ENCODE data around the gene NUDT16L1.

Gene NUDT16L1

DNA sequence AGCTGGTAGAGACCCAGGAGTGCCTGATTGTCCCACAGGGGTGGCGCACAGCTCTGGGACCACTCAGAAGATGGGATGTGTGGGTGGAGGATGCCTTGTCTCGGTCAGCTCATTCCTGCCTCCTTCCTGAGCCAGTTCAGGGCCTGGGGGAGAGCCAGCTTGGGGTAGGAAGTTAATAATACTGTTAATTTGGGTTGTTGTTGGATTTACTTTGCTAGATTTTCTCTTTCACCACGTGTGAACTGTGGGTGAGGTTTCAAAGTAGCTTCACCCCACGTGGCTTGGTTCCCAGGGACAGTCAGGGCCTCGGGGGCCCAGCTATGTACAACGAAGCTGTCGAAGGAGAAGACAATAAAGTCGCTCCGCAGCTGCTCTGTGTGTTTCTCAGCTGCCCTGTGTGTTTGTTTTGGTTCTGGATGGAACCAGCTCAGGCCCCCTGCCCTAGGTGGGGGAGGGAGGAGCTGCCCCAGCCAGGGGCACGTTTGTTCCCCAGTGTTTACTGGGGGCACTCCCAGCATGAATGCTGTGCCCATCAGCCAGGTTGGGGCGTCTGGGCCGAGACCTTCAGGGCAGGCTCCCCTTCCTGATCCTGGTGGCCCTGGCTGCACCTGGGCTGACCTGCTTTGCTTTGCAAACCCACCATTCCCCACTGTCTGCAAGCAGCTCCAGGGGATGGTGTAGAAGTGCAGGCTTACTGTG lies 2.3 kb downstream of the NUDT16L1 start:
- TF ChIP-seq, protein P1, sequence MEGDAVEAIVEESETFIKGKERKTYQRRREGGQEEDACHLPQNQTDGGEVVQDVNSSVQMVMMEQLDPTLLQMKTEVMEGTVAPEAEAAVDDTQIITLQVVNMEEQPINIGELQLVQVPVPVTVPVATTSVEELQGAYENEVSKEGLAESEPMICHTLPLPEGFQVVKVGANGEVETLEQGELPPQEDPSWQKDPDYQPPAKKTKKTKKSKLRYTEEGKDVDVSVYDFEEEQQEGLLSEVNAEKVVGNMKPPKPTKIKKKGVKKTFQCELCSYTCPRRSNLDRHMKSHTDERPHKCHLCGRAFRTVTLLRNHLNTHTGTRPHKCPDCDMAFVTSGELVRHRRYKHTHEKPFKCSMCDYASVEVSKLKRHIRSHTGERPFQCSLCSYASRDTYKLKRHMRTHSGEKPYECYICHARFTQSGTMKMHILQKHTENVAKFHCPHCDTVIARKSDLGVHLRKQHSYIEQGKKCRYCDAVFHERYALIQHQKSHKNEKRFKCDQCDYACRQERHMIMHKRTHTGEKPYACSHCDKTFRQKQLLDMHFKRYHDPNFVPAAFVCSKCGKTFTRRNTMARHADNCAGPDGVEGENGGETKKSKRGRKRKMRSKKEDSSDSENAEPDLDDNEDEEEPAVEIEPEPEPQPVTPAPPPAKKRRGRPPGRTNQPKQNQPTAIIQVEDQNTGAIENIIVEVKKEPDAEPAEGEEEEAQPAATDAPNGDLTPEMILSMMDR (IDR thresholded peaks at IDR 0.05; ENCODE audit: extremely low read depth, insufficient read depth, missing control alignments), result no peak
- in situ Hi-C loops (cut with MboI; ENCODE audit: low pct_unique_long_range_greater_than_20kb, low sequenced_read_pairs, unreplicated experiment), result no loop called here
- no peak for DNase-seq (ENCODE audit: low spot score)

DNA sequence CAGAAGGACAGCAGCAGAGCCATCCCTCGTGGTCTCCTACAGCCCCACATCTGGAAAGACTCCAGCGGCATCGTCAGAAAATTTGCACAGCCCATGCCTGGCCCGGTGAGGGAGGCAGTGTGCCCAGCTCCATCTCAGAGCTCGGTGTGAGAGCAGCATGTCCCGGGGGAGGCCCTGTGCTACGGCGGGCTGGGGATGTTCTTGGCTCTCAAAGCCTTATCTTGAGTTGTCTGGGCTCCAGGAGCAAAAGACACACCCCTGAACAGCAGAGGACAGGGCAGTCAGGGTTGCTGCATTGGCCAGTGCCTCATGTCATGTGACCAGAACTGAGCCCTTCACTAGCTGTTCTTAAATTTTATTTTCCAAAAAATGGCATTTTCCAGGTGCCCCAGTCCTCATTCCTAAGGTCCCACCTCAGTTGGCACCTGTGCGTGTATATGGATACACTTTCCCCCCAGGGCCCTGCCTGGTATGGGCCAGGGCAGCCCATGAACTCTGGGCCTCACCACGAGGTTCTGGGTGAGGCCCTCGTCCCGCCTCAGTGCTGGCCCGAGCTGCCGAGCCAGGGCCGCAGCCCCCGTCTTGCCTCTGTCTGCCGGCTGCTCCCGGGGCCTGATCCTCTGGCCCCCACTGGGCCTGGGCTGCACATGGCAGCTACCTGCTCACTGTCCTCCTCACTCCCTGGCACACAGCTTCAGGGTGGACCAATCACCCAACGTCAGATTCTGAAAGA lies 3.0 kb downstream of the NUDT16L1 start:
- DNase-seq (ENCODE audit: low spot score), result no peak
- TF ChIP-seq, protein P1 (IDR thresholded peaks at IDR 0.05; ENCODE audit: extremely low read depth, insufficient read depth, missing control alignments), result no peak
- in situ Hi-C loops (cut with MboI; ENCODE audit: low pct_unique_long_range_greater_than_20kb, low sequenced_read_pairs, unreplicated experiment), result no loop called here

DNA sequence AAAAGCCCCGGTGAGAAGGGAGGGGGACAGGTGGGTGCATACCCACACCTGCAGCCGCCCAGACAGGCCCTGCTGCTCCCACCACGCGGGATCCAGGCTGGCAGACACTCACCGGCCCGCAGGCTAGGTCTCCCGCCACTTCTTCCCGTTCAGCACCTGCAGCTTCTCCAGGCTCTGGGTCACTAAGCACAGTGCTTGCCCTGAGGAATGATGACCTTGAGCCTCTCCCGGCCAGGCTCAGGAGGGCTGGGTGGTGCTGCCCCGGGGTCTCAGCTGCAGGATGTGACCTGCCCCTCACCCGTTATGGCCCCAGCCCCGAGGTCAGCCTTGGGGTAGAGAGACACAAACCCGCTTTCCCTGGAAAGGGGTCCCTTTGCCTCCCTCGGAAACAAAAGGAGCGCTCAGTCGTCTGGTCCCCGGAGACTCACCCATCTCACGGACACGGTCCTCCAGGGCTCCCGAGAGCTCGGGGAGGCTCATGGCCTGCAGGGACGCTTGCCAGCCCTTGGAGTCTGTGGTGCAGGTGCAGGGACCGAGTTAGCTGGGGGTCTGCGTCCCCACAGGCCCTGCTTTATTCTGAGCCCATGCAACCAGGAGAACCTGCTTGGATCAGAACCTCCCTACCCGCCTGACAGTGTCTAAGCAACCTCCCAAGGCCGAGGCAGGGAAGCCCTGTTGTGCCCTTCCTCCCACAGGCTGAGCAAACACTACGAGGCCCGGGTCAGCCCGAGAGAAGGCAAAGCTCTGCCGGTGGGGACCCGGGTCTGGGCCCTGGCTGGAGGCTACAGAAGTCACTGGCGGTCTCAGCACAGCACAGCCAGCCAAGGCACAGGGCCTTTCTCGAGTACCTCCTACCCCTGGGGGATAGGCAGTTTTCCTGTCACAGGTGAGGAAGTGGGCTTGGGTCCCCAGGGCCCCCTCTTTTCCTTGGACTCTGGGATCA lies 3.8 kb downstream of the NUDT16L1 start:
- TF ChIP-seq, protein P1 (IDR thresholded peaks at IDR 0.05; ENCODE audit: extremely low read depth, insufficient read depth, missing control alignments), result no peak
- in situ Hi-C loops (cut with MboI; ENCODE audit: low pct_unique_long_range_greater_than_20kb, low sequenced_read_pairs, unreplicated experiment), result no loop called here
- DNase-seq (ENCODE audit: low spot score), result no peak

DNA sequence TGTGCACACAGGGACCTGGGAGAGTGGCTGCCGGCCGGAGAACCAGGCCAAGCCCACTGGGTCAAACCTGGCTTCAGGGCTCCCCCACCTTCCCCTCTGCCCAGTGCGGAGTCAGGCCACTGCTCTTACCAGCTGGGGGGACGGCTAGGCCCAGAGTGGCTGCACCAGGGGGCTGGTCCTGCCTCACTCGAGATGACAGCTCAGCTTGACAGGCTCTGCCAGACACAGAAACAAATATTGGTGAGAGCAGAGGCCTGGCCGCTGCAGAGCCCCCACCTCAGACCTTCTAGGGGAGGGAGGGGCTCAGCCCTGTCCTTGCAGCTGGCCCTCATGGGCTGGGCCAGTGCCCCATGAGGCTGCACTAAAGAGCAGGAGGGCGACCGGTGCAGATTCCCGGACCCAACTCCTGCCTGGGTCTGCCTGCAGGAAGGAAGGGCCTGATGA lies 4.5 kb downstream of the NUDT16L1 start:
- TF ChIP-seq, protein P1 (IDR thresholded peaks at IDR 0.05; ENCODE audit: extremely low read depth, insufficient read depth, missing control alignments), result no peak
- DNase-seq (ENCODE audit: low spot score), result no peak
- in situ Hi-C loops (cut with MboI; ENCODE audit: low pct_unique_long_range_greater_than_20kb, low sequenced_read_pairs, unreplicated experiment), result no loop called here

DNA sequence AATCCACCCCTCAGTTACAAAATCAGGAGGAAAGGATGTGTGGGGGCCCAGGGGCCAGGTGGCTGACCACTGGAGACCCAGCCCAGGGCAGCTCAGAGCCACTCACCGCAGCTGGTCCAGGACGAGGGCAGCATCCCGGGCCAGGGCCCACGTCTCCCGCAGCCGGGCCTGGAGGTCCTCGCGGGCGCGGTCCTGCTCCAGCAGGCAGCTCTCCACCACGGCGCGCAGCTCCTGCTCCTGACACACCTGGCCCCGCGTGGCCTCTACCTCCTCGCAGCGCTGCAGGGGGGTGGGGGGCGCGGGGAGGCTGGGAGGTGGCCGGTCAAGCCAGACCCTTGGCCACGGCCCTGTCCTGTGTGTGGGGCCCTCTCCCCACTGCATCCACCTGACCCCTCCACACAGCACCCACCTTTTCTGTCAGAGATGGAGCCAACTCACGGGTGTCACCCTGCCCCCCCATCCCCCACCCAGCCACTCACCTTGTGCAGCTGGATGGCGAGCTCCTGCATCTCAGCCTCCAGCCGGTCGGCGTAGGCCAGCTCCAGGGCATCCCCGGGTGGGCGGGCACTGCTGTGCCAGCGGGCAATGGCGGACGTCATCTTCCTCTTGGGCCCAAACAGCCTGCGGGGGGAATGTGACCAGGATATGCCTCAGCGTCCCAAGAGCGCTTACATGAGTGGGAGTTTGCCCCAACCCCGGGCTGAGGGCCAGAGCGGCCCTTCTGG lies 5.1 kb downstream of the NUDT16L1 start:
- DNase-seq (ENCODE audit: low spot score), result no peak
- TF ChIP-seq, protein P1 (IDR thresholded peaks at IDR 0.05; ENCODE audit: extremely low read depth, insufficient read depth, missing control alignments), result no peak
- in situ Hi-C loops (cut with MboI; ENCODE audit: low pct_unique_long_range_greater_than_20kb, low sequenced_read_pairs, unreplicated experiment), result no loop called here
